ENCODE data around the gene COG5.

The COG5 gene

DNA sequence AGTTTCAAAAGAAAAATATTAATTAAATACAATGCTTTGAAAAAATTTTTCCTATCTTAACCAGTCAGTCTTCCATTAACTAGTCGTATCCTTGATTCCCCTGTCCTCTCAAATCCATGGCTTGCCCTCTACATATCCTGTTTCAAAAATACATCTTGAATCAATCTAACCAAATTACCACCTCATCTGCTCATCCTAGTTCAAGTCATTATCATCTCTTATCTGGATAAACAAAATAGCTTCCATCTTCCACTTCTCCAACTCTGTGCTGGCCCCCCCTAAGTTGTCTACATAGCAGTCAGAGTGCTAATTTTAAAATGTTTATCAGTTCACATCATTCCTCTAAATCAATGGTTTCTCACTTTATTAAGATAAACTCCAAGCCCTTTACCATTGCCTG is 269.5 kb downstream of the COG5 start:
- peaks cover 60% of the 10 kb centered on the region for H3K36me3 Mint-ChIP-seq (ENCODE audit: low read depth)
- H3K27me3 Mint-ChIP-seq: no peaks in the 10 kb centered on the region
- intact Hi-C loops (cut with micrococcal nuclease): no loop called here
- H3K4me3 Mint-ChIP-seq: no peak overlapping the region
- no peak overlapping the region for H3K27ac Mint-ChIP-seq
- H3K4me1 Mint-ChIP-seq (ENCODE audit: low read depth): peaks cover 9% of the 10 kb centered on the region
- no peaks in the 10 kb centered on the region for H3K9me3 Mint-ChIP-seq

GRCh38 chr7:107292591-107292990 is 271.1 kb downstream of the COG5 start:
- no peak overlapping the region for H3K27ac Mint-ChIP-seq
- no peaks in the 10 kb centered on the region for H3K27me3 Mint-ChIP-seq
- peaks cover 58% of the 10 kb centered on the region for H3K36me3 Mint-ChIP-seq (ENCODE audit: low read depth)
- intact Hi-C loops (cut with micrococcal nuclease): no loop called here
- no peak overlapping the region for H3K4me3 Mint-ChIP-seq
- no peaks in the 10 kb centered on the region for H3K9me3 Mint-ChIP-seq
- peaks cover 9% of the 10 kb centered on the region for H3K4me1 Mint-ChIP-seq (ENCODE audit: low read depth)

DNA sequence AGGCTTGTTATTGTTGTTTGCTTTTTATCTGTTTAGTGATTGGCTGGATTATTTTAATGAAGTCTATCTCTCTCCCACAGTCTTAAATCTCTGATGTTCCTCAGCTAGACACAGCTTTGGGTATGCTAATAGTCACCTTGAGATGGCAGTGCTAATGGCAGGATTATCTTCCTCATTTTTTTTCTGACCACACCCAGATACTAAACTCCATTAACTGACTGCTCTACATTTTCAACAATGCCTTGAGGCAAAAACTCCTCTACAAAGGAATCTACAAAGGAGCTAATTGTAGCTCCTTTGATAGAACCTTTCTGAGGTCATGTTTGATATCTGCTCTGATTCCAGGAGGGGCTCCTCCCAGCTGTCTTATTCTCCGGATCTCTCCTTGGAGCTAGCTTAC is 272.3 kb downstream of the COG5 start:
- Mint-ChIP-seq H3K4me1 (ENCODE audit: low read depth) (peaks cover 9% of the 10 kb centered on the region), H3K36me3 (ENCODE audit: low read depth) (peaks cover 59% of the 10 kb centered on the region), H3K27ac (peak overlapping the region; percentile 14), H3K9me3 (no peaks in the 10 kb centered on the region), H3K4me3 (no peak overlapping the region), H3K27me3 (no peaks in the 10 kb centered on the region)
- intact Hi-C loops (cut with micrococcal nuclease): no loop called here

DNA sequence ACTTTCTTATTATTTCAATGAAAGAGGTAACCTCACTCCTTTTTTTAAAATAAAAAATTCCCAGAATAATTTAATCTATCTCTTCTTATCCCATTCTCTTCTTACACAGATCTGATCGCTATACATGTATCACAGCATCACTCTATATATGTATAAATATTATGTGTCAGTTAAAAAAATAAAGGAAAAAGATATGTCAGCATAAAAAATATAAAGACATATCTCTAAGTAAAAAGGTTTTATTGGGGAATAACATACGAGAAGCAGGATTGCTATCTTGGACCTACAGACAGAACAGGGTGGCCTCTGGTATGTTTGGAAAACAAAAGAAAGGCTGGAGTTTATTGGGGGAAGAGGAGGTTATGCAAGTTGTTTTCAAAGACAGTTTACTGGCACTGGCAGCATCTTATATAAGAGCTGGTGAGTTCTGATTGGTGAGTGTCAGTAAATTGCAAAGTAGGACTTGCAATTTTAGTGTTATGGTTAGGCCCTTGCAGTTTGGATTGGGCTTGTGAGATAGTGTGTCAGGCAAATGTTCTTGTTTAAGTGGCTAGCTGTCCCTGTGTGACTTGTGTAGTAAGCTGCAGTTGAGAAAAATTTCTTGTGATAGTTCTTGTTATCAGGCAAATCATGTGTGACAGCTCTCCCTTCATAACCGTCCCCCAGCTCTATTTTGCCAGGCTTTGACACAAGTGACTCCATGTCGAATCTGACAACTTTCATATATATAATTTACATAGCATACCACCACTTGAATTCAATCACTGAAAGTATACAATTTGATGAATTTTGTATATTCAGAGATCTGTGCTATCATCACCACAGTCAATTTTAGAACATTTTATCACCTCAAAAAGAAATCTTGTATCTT is 276.7 kb downstream of the COG5 start:
- intact Hi-C loops (cut with micrococcal nuclease): no loop called here
- H3K9me3 Mint-ChIP-seq: no peaks in the 10 kb centered on the region
- H3K4me1 Mint-ChIP-seq (ENCODE audit: low read depth): peaks cover 8% of the 10 kb centered on the region

GRCh38 chr7:107284911-107285479 is 278.7 kb downstream of the COG5 start:
- no peak overlapping the region for H3K27ac Mint-ChIP-seq
- no peaks in the 10 kb centered on the region for H3K27me3 Mint-ChIP-seq
- H3K9me3 Mint-ChIP-seq: no peaks in the 10 kb centered on the region
- peaks cover 27% of the 10 kb centered on the region for H3K36me3 Mint-ChIP-seq (ENCODE audit: low read depth)
- intact Hi-C loops (cut with micrococcal nuclease): no loop called here
- H3K4me1 Mint-ChIP-seq (ENCODE audit: low read depth): no peaks in the 10 kb centered on the region
- no peak overlapping the region for H3K4me3 Mint-ChIP-seq

More for the DNA sequence above, 276.7 kb downstream of the COG5 start:
- no peak overlapping the region for H3K4me3 Mint-ChIP-seq
- peaks cover 40% of the 10 kb centered on the region for H3K36me3 Mint-ChIP-seq (ENCODE audit: low read depth)
- no peak overlapping the region for H3K27ac Mint-ChIP-seq
- H3K27me3 Mint-ChIP-seq: no peaks in the 10 kb centered on the region

- H3K4me1 Mint-ChIP-seq (ENCODE audit: low read depth): no peaks in the 10 kb centered on the region
- intact Hi-C loops (cut with micrococcal nuclease): no loop called here
- no peaks in the 10 kb centered on the region for H3K27me3 Mint-ChIP-seq
- no peak overlapping the region for H3K27ac Mint-ChIP-seq
- peaks cover 40% of the 10 kb centered on the region for H3K36me3 Mint-ChIP-seq (ENCODE audit: low read depth)
- H3K4me3 Mint-ChIP-seq: no peak overlapping the region
- no peaks in the 10 kb centered on the region for H3K9me3 Mint-ChIP-seq
Observed at GRCh38 chr7:107277331-107277730, 286.4 kb downstream of the COG5 start.

DNA sequence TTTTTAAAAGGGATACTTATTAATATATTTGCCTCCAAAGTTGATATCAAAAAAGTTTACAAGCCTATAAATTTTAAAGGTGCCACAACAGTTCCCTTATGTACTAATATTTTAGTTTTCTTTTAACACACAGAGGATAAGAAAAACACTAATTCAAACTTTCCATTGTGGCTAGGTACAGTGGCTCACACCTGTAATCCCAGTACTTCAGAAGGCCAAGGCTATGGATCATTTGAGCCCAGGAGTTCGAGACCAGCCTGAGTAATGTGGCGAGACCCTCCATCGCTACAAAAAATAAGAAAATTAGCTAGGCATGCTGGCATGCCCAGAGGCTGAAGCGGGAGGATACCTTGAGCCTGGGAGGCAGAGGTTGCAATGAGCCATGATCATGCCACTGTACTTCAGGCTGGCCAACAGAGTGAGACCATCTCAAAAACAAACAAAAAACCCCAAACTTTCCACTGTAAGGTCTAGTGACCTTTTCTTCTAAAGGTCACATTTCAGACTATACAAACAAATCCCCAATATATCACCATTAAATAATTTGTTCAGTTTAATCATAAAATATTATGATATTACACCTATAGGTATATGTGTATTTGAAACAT is 287.4 kb downstream of the COG5 start:
- intact Hi-C loops (cut with micrococcal nuclease): no loop called here
- H3K4me1 Mint-ChIP-seq (ENCODE audit: low read depth): no peaks in the 10 kb centered on the region
- no peak overlapping the region for H3K27ac Mint-ChIP-seq
- H3K36me3 Mint-ChIP-seq (ENCODE audit: low read depth): peaks cover 36% of the 10 kb centered on the region
- no peak overlapping the region for H3K4me3 Mint-ChIP-seq
- no peaks in the 10 kb centered on the region for H3K9me3 Mint-ChIP-seq
- no peaks in the 10 kb centered on the region for H3K27me3 Mint-ChIP-seq

DNA sequence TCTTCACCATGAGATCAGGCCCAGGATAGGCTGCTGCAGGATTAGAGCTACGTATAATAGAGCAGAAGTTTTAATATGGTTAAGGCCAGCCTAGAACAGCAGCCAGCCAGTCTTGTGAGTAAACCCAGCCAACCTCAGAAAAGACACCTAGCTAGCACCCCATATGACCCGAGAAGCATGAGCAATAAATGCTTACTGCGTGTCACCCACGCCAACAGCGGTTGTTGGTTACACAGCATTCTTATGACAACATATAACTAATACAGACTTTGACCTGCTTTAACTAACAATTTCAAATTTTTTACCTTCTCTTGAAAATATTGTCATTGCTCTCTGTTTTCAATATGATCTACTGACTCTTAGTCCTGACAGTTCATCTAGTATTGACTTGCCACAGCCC is 289.2 kb downstream of the COG5 start:
- Mint-ChIP-seq H3K36me3 (ENCODE audit: low read depth) (peaks cover 46% of the 10 kb centered on the region), H3K27ac (no peak overlapping the region), H3K27me3 (no peaks in the 10 kb centered on the region), H3K9me3 (no peaks in the 10 kb centered on the region), H3K4me3 (no peak overlapping the region), H3K4me1 (ENCODE audit: low read depth) (no peaks in the 10 kb centered on the region)
- intact Hi-C loops (cut with micrococcal nuclease): no loop called here

GRCh38 chr7:107269790-107270189 is 293.9 kb downstream of the COG5 start:
- intact Hi-C loops (cut with micrococcal nuclease): no loop called here
- Mint-ChIP-seq H3K36me3 (ENCODE audit: low read depth) (peaks cover 32% of the 10 kb centered on the region), H3K27me3 (no peaks in the 10 kb centered on the region), H3K9me3 (no peaks in the 10 kb centered on the region), H3K4me1 (ENCODE audit: low read depth) (no peaks in the 10 kb centered on the region), H3K4me3 (no peak overlapping the region), H3K27ac (no peak overlapping the region)

DNA sequence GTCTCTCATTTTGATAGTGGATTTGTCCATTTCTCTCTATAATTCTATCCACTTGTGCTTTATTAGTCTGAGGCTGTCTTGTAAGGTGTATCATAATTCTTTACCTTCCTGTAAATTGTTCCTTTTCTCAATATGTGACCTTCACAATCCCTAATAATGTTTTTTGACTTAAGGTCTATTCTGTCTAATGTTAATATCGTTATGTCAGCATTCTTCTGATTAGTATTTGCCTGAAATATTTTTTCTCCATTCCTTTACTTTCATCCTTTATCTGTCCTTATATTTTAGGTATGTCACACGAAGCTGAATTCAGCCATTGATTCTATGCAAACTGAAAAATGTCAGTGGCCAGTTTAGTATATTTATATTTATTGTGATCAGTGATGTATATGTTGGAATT is 295.1 kb downstream of the COG5 start:
- no peaks in the 10 kb centered on the region for H3K27me3 Mint-ChIP-seq
- no peak overlapping the region for H3K4me3 Mint-ChIP-seq
- H3K4me1 Mint-ChIP-seq (ENCODE audit: low read depth): no peaks in the 10 kb centered on the region
- intact Hi-C loops (cut with micrococcal nuclease): no loop called here
- H3K27ac Mint-ChIP-seq: no peak overlapping the region
- H3K9me3 Mint-ChIP-seq: no peaks in the 10 kb centered on the region
- peaks cover 23% of the 10 kb centered on the region for H3K36me3 Mint-ChIP-seq (ENCODE audit: low read depth)

DNA sequence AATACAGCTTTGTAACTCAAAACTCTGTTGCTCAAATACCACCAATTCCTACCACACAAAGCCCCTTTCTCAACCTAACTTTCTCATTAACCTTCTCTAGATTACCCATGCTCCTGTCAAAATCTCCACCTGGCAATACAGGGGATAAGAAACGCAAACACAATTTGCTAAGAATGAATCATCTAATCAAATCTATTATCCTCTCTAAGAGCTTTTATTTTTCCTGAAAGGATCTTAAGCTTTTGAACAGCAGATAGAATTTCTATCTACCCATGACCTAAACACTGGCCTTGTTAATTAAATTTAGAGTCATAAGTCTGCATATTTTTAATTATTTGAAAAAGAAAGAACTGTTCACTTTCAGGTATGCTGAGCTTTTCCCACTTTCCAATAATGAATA is 296.6 kb downstream of the COG5 start:
- intact Hi-C loops (cut with micrococcal nuclease): no loop called here
- H3K36me3 Mint-ChIP-seq (ENCODE audit: low read depth): peaks cover 21% of the 10 kb centered on the region
- no peaks in the 10 kb centered on the region for H3K4me1 Mint-ChIP-seq (ENCODE audit: low read depth)
- H3K4me3 Mint-ChIP-seq: no peak overlapping the region
- H3K27ac Mint-ChIP-seq: no peak overlapping the region
- H3K9me3 Mint-ChIP-seq: no peaks in the 10 kb centered on the region
- H3K27me3 Mint-ChIP-seq: no peaks in the 10 kb centered on the region

GRCh38 chr7:107264723-107265122 is 299.0 kb downstream of the COG5 start:
- no peaks in the 10 kb centered on the region for H3K27me3 Mint-ChIP-seq
- H3K4me3 Mint-ChIP-seq: no peak overlapping the region
- intact Hi-C loops (cut with micrococcal nuclease): no loop called here
- no peaks in the 10 kb centered on the region for H3K4me1 Mint-ChIP-seq (ENCODE audit: low read depth)
- H3K36me3 Mint-ChIP-seq (ENCODE audit: low read depth): peaks cover 24% of the 10 kb centered on the region
- no peaks in the 10 kb centered on the region for H3K9me3 Mint-ChIP-seq
- H3K27ac Mint-ChIP-seq: no peak overlapping the region

DNA sequence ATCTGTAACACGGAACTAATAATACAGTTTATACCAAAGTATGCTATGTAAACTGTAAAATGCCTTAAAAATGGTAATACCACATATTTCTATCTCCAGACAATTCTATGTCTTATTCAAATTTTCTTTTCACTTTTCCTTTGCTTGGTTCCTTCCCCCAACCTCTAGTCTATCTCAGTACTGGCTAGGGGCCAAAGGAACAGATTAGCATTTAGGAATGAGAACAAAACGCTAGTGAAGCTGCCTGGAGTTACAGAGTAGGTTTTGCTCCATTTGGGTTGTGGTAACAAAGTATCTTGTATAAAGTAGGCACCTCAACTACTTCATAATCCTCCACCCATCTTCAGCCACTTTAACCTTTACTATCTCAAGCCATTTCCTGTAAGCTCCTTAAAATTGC is 300.9 kb downstream of the COG5 start:
- H3K9me3 Mint-ChIP-seq: no peaks in the 10 kb centered on the region
- H3K27ac Mint-ChIP-seq: no peak overlapping the region
- H3K36me3 Mint-ChIP-seq (ENCODE audit: low read depth): peaks cover 28% of the 10 kb centered on the region
- no peaks in the 10 kb centered on the region for H3K27me3 Mint-ChIP-seq
- no peak overlapping the region for H3K4me3 Mint-ChIP-seq
- intact Hi-C loops (cut with micrococcal nuclease): no loop called here
- H3K4me1 Mint-ChIP-seq (ENCODE audit: low read depth): no peaks in the 10 kb centered on the region

- no peaks in the 10 kb centered on the region for H3K9me3 Mint-ChIP-seq
- no peaks in the 10 kb centered on the region for H3K4me1 Mint-ChIP-seq (ENCODE audit: low read depth)
- intact Hi-C loops (cut with micrococcal nuclease): no loop called here
- H3K4me3 Mint-ChIP-seq: no peak overlapping the region
- no peaks in the 10 kb centered on the region for H3K27me3 Mint-ChIP-seq
- H3K36me3 Mint-ChIP-seq (ENCODE audit: low read depth): peaks cover 28% of the 10 kb centered on the region
- no peak overlapping the region for H3K27ac Mint-ChIP-seq
Observed at GRCh38 chr7:107258737-107259136, 305.0 kb downstream of the COG5 start.

All from dendritic cell treated with granulocyte-macrophage colony-stimulating factor and Interleukin-4, amounts not matched to agents 40 ng/mL and 50 ng/mL, for 4 days (primary cell).